Right atrium auricular region (tissue), 2 donors: ENCODE data around the gene C17orf114.

Experiments
- DNase-seq: peaks from one replicate; pipeline ENCODE4 v3.0.0-alpha.2; 2019; ENCODE audit warnings: low spot score
- H3K27ac ChIP-seq, 2 donors: fragments of 200-600 bp; sonication (generic); 1 replicate in 1 of 2; 2 replicates in 1 of 2; pipeline ENCODE4 v1.5.1; 2016 to 2019
- H3K27me3 ChIP-seq, 2 donors: fragments of 200-600 bp; sonication (generic); one replicate each; pipeline versions ENCODE4 v1.5.1 to v1.6.0; 2017 to 2019
- H3K36me3 ChIP-seq: fragments of 200-600 bp; sonication (generic); one replicate; pipeline ENCODE4 v1.5.1; 2016
- H3K4me1 ChIP-seq, 2 donors: fragments of 200-600 bp; sonication (generic); one replicate each; pipeline versions ENCODE4 v1.5.1 to v1.6.0; 2017 to 2019
- H3K4me3 ChIP-seq, 2 donors: fragments of 200-600 bp; sonication (generic); 1 replicate in 1 of 2; 2 replicates in 1 of 2; pipeline ENCODE4 v1.5.1; 2017 to 2019; ENCODE audit warnings: mild to moderate bottlenecking in 1 of 2, moderate library complexity in 1 of 2
- H3K9me3 ChIP-seq, 2 donors: fragments of 200-600 bp; sonication (generic); one replicate each; pipeline ENCODE4 v1.5.1; 2019
- TF ChIP-seq, protein P1 (sequence below), 2 donors: fragments of 200-600 bp; sonication (generic); IDR thresholded peaks; one replicate each; pipeline ENCODE4 v1.5.1; 2019; ENCODE audit warnings: antibody characterized with exemption in 2 of 2

C17orf114 gene

GRCh38 chr17:4818276-4818675, 16.1 kb upstream of the C17orf114 start:
- no peak for DNase-seq
- TF ChIP-seq, protein P1, sequence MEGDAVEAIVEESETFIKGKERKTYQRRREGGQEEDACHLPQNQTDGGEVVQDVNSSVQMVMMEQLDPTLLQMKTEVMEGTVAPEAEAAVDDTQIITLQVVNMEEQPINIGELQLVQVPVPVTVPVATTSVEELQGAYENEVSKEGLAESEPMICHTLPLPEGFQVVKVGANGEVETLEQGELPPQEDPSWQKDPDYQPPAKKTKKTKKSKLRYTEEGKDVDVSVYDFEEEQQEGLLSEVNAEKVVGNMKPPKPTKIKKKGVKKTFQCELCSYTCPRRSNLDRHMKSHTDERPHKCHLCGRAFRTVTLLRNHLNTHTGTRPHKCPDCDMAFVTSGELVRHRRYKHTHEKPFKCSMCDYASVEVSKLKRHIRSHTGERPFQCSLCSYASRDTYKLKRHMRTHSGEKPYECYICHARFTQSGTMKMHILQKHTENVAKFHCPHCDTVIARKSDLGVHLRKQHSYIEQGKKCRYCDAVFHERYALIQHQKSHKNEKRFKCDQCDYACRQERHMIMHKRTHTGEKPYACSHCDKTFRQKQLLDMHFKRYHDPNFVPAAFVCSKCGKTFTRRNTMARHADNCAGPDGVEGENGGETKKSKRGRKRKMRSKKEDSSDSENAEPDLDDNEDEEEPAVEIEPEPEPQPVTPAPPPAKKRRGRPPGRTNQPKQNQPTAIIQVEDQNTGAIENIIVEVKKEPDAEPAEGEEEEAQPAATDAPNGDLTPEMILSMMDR (IDR thresholded peaks at IDR 0.05), result no peak
- no peak overlapping the region for H3K4me3 ChIP-seq
- H3K27ac ChIP-seq, result no peak overlapping the region
- no peaks in the 10 kb centered on the region for H3K9me3 ChIP-seq
- peaks cover 19% of the 10 kb centered on the region for H3K36me3 ChIP-seq
- H3K4me1 ChIP-seq, result no peaks in the 10 kb centered on the region
- no peaks in the 10 kb centered on the region for H3K27me3 ChIP-seq

- Histone ChIP-seq H3K4me3 (no peak overlapping the region), H3K36me3 (peaks cover 19% of the 10 kb centered on the region), H3K4me1 (peaks cover 0 to 4% of the 10 kb centered on the region in 2 donors), H3K27ac (no peak overlapping the region), H3K27me3 (no peaks in the 10 kb centered on the region), H3K9me3 (no peaks in the 10 kb centered on the region)
- DNase-seq, result no peak
- TF ChIP-seq, protein P1 (IDR thresholded peaks at IDR 0.05), result no peak
Measured at GRCh38 chr17:4816826-4817225, 14.7 kb upstream of the C17orf114 start.

- Histone ChIP-seq H3K27me3 (no peaks in the 10 kb centered on the region), H3K36me3 (peaks cover 19% of the 10 kb centered on the region), H3K9me3 (no peaks in the 10 kb centered on the region), H3K27ac (no peak overlapping the region), H3K4me1 (peaks cover 0 to 4% of the 10 kb centered on the region in 2 donors), H3K4me3 (no peak overlapping the region)
- TF ChIP-seq, protein P1 (IDR thresholded peaks at IDR 0.05), result no peak
- no peak for DNase-seq
Measured at GRCh38 chr17:4815043-4815675, 13.0 kb upstream of the C17orf114 start.

DNA sequence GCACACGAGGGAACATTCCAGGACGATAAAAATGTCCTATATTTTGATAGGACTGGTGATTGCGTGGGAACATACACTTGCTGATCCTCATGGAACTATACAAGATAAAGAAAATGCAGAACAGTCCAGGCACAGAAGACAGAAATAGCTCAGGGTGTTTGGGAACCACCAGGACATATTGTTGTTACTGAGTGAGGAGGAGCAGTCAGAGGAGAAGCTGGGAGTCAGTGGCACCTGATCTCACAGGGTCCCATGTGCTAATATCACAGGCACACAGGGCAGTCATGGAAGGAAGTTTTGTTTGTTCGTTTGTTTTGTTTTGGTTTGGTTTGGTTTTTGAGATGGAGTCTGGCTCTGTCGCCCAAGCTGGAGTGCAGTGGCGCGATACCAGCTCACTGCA, 10.6 kb upstream of the C17orf114 start:
- Histone ChIP-seq H3K27me3 (no peaks in the 10 kb centered on the region), H3K4me3 (no peak overlapping the region), H3K27ac (peak overlapping the region; percentile 61 to 64), H3K9me3 (no peaks in the 10 kb centered on the region), H3K36me3 (peaks cover 24% of the 10 kb centered on the region), H3K4me1 (peaks cover 0 to 14% of the 10 kb centered on the region in 2 donors)
- TF ChIP-seq, protein P1 (IDR thresholded peaks at IDR 0.05), result no peak
- no peak for DNase-seq

- Histone ChIP-seq H3K36me3 (peaks cover 16% of the 10 kb centered on the region), H3K27me3 (no peaks in the 10 kb centered on the region), H3K27ac (no peak overlapping the region), H3K4me3 (no peak overlapping the region), H3K9me3 (no peaks in the 10 kb centered on the region), H3K4me1 (peaks cover 0 to 20% of the 10 kb centered on the region in 2 donors)
- TF ChIP-seq, protein P1 (IDR thresholded peaks at IDR 0.05), result no peak
- DNase-seq, result no peak
Measured at GRCh38 chr17:4811471-4811870, 9.3 kb upstream of the C17orf114 start.
